ENCODE results near the gene TOGARAM2.

DNA sequence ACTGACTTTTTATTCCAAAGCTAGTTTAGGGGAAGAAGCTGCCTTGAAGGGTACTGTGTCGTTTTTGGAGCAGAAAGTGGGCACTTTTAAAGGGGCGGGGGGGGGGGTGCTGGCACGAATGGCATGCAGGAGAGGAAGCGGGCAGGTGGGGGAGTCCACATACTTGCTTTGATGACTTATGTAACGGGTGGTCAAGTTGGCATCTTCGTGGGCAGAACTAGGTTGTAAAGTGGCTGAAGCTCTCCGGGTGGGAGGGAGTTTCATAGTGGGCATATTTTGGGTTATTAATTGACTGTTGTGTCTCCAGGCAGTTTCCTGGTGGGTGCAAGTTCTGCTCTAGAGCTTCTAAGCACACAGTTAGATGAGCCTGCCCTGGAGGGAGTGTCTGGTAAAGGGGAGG is 73.3 kb downstream of the TOGARAM2 start:
- TF ChIP-seq ZBTB7A (IDR thresholded peaks at IDR 0.05; ENCODE audit: low read depth) (no peak), TAF1 (IDR thresholded peaks at IDR 0.05; ENCODE audit: low read depth) (no peak), TCF12 (IDR thresholded peaks at IDR 0.05; ENCODE audit: low read depth) (no peak), EP300 (IDR thresholded peaks at IDR 0.05; ENCODE audit: borderline replicate concordance) (no peak), YY1 (IDR thresholded peaks at IDR 0.05; ENCODE audit: low read depth) (no peak), RAD21 (IDR thresholded peaks at IDR 0.05; ENCODE audit: low read depth) (no peak)
- TF ChIP-seq, protein P1, sequence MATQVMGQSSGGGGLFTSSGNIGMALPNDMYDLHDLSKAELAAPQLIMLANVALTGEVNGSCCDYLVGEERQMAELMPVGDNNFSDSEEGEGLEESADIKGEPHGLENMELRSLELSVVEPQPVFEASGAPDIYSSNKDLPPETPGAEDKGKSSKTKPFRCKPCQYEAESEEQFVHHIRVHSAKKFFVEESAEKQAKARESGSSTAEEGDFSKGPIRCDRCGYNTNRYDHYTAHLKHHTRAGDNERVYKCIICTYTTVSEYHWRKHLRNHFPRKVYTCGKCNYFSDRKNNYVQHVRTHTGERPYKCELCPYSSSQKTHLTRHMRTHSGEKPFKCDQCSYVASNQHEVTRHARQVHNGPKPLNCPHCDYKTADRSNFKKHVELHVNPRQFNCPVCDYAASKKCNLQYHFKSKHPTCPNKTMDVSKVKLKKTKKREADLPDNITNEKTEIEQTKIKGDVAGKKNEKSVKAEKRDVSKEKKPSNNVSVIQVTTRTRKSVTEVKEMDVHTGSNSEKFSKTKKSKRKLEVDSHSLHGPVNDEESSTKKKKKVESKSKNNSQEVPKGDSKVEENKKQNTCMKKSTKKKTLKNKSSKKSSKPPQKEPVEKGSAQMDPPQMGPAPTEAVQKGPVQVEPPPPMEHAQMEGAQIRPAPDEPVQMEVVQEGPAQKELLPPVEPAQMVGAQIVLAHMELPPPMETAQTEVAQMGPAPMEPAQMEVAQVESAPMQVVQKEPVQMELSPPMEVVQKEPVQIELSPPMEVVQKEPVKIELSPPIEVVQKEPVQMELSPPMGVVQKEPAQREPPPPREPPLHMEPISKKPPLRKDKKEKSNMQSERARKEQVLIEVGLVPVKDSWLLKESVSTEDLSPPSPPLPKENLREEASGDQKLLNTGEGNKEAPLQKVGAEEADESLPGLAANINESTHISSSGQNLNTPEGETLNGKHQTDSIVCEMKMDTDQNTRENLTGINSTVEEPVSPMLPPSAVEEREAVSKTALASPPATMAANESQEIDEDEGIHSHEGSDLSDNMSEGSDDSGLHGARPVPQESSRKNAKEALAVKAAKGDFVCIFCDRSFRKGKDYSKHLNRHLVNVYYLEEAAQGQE (IDR thresholded peaks at IDR 0.05; ENCODE audit: low read depth) = no peak
